LNCaP clone FGC (cell line): ENCODE data around the gene BSG.

Experiments
- DNase-seq: peaks from one replicate; pipeline ENCODE4 v3.0.0-alpha.2; 2011; ENCODE audit warnings: low read depth
- H3K4me3 ChIP-seq: 2 replicates; pipeline ENCODE4 v1.5.1; 2011; ENCODE audit warnings: mild to moderate bottlenecking, low read depth, low read length, control low read depth
- TF ChIP-seq, protein P1 (sequence below): IDR thresholded peaks from 2 replicates; pipeline ENCODE4 v1.5.1; 2012; ENCODE audit warnings: mild to moderate bottlenecking; ENCODE audit not compliant: control insufficient read depth, insufficient read depth; ENCODE audit errors: extremely low read depth

The BSG gene

DNA sequence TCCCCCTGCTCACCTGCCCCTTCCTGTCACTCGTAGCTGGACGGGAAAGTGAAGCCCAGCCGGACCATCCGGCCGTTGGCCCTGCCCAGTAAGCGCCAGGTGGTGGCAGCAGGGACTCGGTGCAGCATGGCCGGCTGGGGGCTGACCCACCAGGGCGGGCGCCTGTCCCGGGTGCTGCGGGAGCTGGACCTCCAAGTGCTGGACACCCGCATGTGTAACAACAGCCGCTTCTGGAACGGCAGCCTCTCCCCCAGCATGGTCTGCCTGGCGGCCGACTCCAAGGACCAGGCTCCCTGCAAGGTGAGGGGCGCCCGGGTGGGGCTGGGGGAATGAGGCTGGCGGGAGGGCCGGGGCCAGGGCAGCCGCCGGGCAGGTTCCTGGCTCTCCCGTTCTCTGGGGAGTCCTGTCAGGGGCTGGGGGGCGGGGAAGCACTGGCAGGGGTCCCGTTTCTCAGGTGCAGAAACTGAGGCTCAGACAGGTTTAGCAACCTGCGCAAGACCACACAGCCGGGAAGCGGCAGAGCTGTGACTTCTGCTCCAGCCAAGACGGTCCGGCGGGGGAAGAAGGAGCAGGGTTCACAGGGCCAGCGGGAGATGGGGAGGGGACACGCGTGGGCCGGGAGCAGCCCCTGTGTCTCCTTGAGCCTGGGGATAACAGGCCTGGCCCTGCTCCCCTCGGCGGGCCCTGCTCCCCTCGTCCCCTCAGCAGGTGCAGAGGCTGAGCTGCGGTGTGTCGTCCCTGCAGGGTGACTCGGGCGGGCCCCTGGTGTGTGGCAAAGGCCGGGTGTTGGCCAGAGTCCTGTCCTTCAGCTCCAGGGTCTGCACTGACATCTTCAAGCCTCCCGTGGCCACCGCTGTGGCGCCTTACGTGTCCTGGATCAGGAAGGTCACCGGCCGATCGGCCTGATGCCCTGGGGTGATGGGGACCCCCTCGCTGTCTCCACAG is 23.2 kb upstream of the BSG start:
- TF ChIP-seq, protein P1, sequence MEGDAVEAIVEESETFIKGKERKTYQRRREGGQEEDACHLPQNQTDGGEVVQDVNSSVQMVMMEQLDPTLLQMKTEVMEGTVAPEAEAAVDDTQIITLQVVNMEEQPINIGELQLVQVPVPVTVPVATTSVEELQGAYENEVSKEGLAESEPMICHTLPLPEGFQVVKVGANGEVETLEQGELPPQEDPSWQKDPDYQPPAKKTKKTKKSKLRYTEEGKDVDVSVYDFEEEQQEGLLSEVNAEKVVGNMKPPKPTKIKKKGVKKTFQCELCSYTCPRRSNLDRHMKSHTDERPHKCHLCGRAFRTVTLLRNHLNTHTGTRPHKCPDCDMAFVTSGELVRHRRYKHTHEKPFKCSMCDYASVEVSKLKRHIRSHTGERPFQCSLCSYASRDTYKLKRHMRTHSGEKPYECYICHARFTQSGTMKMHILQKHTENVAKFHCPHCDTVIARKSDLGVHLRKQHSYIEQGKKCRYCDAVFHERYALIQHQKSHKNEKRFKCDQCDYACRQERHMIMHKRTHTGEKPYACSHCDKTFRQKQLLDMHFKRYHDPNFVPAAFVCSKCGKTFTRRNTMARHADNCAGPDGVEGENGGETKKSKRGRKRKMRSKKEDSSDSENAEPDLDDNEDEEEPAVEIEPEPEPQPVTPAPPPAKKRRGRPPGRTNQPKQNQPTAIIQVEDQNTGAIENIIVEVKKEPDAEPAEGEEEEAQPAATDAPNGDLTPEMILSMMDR = no peak
- no peak for DNase-seq
- no peak overlapping the region for H3K4me3 ChIP-seq

DNA sequence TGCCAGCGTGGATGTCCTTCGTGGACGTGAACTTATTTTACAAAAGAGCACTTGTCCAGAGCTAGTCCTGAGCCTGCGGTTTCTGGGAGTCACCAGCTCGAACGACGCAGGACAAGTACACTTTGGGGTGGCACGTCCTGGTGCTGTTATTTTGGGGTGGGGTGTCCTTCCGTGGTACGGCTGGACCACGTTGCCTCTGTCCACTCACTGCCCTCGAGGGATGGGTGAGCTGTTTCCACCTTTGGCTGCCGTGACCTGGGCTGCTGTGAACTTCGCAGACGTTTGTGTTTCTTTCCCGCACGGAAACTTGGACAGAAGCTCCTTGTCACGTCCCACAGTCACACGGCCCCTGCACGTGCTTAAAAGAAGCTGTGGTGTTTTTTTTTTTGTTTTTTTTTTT is 17.6 kb upstream of the BSG start:
- H3K4me3 ChIP-seq = no peak overlapping the region

DNA sequence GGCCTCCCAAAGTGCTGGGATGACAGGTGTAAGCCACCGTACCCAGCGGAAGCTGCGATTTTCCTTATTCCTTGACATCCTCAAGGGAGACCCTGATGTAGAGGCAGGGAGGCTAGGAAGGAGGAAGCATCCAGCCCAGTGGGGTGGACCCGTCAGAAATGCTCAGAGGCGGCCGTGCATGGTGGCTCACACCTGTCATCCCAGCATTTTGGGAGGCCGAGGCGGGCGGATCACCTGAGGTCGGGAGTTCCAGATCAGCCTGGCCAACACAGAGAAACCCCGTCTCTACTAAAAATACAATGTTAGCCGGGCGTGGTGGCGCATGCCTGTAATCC is 17.0 kb upstream of the BSG start:
- DNase-seq = no peak
- no peak overlapping the region for H3K4me3 ChIP-seq
- TF ChIP-seq, protein P1 = no peak

More for the DNA sequence above, 17.6 kb upstream of the BSG start:
- no peak for DNase-seq
- TF ChIP-seq, protein P1 = no peak

DNA sequence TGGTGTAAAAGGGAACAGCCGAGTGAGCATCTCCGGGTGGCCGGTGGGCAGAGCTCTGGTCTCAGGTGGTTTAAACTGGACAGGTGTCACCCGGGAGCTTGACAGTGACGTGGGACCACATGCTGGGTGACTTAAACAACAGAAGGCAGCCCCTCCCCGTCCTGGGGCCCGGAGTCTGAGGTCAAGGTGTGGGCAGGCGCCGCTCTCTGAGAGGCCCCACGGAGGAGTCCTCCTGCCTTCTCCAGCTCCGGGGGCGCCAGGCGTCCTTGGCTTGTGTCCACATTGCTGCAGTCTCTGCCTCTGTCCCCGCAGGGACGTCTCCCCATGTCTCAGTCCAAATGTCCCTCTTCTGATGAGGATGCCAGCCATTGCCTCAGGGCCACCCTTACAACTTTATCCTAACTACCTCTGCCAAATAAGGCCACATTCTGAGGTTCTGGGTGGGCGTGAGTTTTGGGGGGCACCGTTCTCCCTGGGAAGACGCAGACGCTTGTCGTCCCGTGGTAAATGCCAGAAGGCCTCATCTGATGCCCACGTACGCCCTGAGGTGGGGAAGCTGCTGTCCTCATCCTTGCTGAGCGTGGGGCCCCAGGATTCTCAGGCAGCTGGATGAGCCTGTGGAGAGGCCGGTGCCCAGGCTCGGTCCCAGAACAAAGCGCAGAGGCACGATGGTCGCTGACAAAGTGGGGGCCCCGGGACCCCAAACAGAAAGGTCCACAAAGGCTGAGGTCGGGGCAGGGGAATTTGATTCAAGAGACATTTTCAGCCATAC is 15.6 kb upstream of the BSG start:
- TF ChIP-seq, protein P1 = no peak
- H3K4me3 ChIP-seq = no peak overlapping the region
- no peak for DNase-seq

DNA sequence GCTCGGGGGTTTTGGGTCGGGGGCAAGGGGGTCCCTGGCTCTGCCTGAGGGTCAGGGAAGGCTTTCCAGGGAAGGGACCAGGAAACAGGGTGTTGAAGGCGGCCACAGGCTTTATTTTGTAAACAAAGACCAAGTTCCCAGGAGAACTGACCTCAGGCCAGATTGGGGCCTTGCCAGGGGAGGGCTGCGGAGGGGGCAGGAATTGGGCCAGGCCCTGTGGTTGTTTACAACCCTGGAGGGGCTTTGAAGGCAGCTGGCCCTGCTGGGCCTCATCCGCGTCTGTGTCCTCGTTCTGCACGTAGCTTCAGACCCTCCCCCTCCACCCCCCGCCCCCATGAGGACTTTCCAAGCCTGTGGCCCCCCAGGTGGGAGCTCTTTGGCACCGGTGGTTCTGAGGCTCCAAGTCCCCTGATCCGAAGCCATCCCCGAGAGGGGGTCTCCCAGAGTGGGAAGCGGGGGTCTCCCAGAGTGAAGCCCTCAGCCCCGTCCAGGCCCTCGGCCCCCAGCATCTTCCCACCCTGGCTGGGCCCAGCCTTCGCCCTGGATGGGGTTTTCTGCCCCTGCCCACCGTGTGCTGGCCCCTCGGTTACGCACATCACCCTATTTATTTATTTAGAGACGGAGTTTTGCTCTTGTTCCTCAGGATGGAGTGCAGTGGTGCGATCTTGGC is 13.5 kb upstream of the BSG start:
- no peak for DNase-seq
- no peak overlapping the region for H3K4me3 ChIP-seq
- TF ChIP-seq, protein P1 = no peak

DNA sequence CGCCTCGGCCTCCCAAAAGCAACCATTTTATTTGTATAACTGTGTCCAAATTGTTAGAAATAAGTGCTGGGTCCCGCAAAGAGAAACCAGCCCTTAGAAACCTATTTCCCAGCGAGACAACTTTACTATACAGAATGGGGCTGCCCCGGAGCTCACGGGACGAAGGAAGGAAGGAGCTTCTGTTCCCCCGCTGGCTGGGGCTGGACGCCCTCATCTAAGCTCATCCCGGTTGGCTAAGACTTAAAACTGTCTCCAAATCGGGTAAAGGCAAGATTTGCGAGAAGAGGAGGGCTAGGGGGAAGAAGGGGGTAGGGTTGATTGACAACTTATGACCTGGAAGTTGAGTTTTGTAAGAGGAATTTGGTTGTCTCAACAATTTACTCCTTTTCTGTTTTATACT is 12.3 kb upstream of the BSG start:
- TF ChIP-seq, protein P1 = no peak
- DNase-seq = no peak
- H3K4me3 ChIP-seq = no peak overlapping the region
